Measurements from ENCODE around the gene BCAR1.
"Not testable (repeated sequence)": the region's sequence is repeated elsewhere in the genome, so short reads cannot be mapped to it uniquely, and the experiment has no call there.

Gene BCAR1

DNA sequence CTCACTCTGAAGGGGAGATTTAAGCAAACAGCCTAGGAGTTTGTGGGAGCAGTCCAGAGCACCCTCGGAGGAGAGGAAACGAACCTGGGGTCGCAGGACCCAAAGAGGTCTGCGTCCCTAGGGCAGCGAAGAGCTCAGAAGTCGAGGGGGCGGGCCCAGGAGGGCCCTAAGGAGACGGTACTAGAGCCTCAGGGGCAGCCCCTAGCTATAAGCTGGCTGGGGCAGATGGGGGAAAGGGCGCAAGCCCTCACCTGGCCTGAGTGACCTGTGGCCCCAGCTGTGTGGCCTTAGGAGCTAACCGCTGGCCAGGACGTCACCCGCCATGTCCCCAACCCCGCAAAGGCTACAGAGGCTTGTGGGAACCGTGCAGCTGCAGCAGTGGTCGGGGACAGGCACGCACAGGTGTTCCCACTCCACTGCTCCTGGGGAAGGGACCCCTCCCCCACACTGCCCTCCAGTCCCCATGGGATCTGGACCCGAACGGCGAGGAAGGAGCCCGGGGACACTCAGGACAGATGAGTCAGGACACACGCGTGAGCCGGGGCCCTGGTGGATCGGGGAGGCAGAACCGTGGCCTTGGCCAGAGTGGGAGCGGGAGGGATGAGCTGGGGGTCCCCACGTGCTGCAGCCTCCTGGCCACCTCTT is 42.4 kb downstream of the BCAR1 start:
- TF ChIP-seq, protein P1, sequence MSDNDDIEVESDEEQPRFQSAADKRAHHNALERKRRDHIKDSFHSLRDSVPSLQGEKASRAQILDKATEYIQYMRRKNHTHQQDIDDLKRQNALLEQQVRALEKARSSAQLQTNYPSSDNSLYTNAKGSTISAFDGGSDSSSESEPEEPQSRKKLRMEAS (IDR thresholded peaks at IDR 0.05; ENCODE audit: low read depth, low read length), result no peak
- TF ChIP-seq, protein P2, sequence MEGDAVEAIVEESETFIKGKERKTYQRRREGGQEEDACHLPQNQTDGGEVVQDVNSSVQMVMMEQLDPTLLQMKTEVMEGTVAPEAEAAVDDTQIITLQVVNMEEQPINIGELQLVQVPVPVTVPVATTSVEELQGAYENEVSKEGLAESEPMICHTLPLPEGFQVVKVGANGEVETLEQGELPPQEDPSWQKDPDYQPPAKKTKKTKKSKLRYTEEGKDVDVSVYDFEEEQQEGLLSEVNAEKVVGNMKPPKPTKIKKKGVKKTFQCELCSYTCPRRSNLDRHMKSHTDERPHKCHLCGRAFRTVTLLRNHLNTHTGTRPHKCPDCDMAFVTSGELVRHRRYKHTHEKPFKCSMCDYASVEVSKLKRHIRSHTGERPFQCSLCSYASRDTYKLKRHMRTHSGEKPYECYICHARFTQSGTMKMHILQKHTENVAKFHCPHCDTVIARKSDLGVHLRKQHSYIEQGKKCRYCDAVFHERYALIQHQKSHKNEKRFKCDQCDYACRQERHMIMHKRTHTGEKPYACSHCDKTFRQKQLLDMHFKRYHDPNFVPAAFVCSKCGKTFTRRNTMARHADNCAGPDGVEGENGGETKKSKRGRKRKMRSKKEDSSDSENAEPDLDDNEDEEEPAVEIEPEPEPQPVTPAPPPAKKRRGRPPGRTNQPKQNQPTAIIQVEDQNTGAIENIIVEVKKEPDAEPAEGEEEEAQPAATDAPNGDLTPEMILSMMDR (IDR thresholded peaks at IDR 0.05; ENCODE audit: low read depth, low read length), result no peak
- TF ChIP-seq MYC (IDR thresholded peaks at IDR 0.05; ENCODE audit: low read depth, low read length) (no peak), POLR2A (IDR thresholded peaks at IDR 0.05; ENCODE audit: extremely low read depth, insufficient read length) (no peak)
- no peak overlapping the region for H3K4me3 ChIP-seq (ENCODE audit: low read depth, low read length)
- DNase-seq (ENCODE audit: low read depth), result no peak

DNA sequence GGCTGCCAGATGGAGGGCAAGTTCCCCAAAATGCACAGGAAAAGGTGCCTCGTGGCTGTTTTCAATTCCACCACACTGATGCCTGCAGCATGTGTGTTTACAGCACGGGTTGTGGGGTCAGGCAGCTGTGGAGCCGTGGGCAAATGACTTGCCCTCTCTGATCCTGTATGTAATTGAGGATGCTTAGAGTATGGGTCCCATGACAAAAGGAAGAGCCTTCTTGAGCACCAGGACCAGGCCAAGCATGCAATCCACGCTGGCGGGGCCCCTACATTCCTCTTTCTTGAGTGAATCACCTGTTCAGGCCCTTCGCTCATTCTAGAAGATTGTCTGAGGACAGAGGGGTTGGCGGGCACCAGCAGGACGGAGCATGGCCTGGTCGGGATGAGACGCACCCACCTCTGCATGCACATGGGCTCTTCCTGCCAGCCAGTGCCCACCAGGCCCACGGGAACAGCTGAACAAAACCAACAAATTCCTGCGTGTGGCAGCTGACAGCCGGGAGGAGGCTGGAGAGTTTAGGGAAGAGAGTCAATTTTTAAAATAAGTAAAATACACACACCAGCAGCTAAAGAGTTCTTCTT is 43.1 kb downstream of the BCAR1 start:
- DNase-seq (ENCODE audit: low read depth), result no peak
- H3K4me3 ChIP-seq (ENCODE audit: low read depth, low read length), result no peak overlapping the region
- TF ChIP-seq POLR2A (IDR thresholded peaks at IDR 0.05; ENCODE audit: extremely low read depth, insufficient read length) (no peak), MYC (IDR thresholded peaks at IDR 0.05; ENCODE audit: low read depth, low read length) (no peak)
- TF ChIP-seq, protein P1 (IDR thresholded peaks at IDR 0.05; ENCODE audit: low read depth, low read length), result no peak
- TF ChIP-seq, protein P2 (IDR thresholded peaks at IDR 0.05; ENCODE audit: low read depth, low read length), result no peak

DNA sequence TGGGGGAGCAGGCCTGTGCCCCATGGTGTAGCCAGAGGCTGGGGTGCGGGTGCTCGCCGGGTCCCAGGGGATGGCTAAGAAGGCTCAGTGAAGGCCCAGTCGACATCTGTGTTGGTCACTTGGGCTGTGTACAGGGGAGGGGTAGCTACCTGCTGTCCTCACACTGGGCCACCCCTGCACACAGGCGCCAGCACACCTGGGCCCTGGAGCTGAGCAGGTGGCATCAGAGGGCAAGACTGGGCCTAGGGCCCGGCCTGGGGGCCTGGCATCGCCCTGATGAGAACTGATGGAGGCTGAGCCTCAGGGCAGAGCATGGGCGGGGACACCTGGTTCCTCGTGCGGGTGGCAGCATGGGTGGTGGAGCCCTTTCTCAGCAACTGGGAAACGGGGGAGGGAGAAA is 43.6 kb downstream of the BCAR1 start:
- no peak for TF ChIP-seq MYC (IDR thresholded peaks at IDR 0.05; ENCODE audit: low read depth, low read length)
- TF ChIP-seq POLR2A (IDR thresholded peaks at IDR 0.05; ENCODE audit: extremely low read depth, insufficient read length), result no peak
- TF ChIP-seq, protein P1 (IDR thresholded peaks at IDR 0.05; ENCODE audit: low read depth, low read length), result no peak
- TF ChIP-seq, protein P2 (IDR thresholded peaks at IDR 0.05; ENCODE audit: low read depth, low read length), result no peak
- no peak overlapping the region for H3K4me3 ChIP-seq (ENCODE audit: low read depth, low read length)
- DNase-seq (ENCODE audit: low read depth), result no peak

DNA sequence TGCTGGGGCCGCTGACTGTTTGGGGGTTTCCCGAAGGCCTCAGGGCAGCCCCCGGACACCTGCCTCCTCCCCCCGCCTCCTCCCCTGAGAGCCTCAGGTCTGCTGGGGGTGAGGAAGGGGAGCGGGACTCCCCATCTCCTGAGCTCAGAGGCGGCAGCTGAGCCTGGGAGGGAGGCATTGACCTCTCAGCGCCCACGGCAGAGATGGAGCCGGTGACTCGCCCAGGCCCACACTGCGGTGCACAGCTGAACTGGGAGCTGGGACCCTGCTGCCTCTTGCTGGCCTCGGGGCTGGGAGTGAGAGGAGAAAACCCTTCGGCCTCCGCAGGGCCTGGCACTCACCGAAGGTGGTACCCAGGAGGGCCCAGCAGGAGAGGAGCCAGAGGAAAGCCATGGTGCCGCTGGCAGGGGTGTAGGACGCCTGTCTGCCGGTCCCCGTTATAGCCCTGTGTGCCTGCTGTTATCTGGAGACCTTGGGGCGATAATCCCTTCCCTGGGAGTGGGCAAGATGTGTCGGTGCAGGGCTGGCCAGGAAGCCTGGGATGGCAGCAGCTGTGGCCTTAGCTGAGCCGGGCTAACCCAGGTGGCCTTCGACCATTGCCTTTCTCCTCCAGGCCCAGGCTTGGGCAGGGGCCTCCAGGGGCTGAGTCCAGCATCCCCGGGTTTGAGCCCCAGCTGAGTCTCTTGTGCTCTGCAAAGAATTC is 44.5 kb downstream of the BCAR1 start, which contains the start of gene CTRB2:
Gene CTRB2 (minus strand): TSS at position 413 of the 703 bp plus-strand sequence. CDS start 20 bp downstream, at position 393.
- no peak within 1 kb of the TSS for H3K4me3 ChIP-seq (ENCODE audit: low read depth, low read length)
- no peak for DNase-seq (ENCODE audit: low read depth)
- TF ChIP-seq MYC (IDR thresholded peaks at IDR 0.05; ENCODE audit: low read depth, low read length) (no peak), POLR2A (IDR thresholded peaks at IDR 0.05; ENCODE audit: extremely low read depth, insufficient read length) (no peak)
- TF ChIP-seq, protein P1 (IDR thresholded peaks at IDR 0.05; ENCODE audit: low read depth, low read length), result no peak
- TF ChIP-seq, protein P2 (IDR thresholded peaks at IDR 0.05; ENCODE audit: low read depth, low read length), result no peak

DNA sequence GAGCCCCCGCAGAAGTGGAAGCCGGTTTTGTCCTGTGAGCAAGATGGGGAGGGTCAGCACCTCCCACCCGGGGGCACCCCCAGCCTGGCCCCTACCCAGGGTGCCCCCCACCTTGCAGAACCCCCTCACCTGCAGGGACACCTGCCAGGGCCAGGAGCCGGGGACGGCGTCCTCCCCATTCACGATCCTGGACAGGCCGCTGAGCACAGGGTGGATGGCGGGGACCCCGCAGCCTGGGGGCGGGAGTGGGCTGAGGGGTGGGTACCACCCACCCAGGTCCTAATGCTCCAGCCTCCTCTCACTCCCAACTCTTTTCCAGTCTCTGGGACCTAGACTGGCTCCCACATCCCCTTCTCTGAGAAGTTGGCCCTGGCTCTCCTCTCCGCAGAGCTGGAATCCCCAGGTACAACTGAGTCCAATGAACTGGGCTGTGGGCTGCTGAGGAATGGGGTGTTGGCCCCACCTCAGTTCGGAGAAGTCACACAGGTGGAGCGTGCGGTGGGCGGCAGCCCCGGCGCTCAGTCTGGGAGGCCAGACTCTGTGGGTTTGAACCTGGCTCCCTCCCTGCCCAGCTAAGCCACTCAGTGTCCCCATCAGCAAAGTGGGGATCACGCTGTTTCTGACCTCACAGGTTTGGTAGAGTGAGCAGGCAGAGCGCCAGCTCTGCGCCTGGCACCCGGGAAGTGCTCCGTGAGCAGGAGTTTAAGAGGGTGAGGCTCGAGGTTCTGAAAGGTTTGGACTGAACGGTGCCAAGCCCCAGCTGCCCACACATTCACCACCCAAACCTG is 45.3 kb downstream of the BCAR1 start:
- H3K4me3 ChIP-seq (ENCODE audit: low read depth, low read length); DNase-seq (ENCODE audit: low read depth): not testable (repeated sequence)

DNA sequence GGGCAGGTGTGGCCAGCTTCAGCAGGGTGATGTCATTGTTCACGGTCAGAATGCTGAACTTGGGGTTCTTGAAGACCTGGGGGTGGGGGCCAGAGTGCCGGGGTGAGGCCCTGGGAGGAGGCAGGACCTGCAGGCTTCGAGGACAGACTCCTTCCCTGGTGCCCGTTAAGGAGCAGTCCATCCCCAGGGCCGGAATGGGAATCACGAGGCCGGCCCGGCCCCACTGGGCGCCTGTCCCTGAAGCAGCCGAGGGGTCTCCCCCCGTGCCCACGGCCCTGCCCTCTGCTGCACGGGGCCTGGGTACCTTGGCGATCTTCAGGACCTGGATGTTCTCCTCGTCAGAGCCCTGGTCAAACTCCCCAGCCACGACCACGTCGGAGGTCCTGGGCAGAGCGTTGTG is 46.0 kb downstream of the BCAR1 start:
- not testable (repeated sequence) for H3K4me3 ChIP-seq (ENCODE audit: low read depth, low read length); DNase-seq (ENCODE audit: low read depth)

DNA sequence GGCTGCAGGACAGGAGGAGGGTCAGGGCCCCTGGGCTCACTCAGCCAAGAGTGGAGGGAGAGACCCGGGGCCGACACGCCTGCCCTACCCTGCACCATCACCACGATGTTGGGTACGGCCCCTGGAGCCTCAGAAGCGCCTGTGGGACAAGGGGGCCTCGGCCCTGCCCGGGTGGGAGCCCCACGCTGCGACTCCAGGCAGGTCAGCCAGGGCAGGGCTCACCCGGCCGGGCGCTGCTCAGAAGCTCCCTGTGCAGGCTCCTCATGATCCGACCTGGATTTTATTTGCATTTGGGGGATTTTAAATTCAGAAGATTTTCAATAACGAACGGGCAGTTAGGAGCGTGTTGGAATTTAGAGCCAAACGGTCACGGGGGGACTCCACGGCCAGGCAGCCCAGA is 46.5 kb downstream of the BCAR1 start:
- H3K4me3 ChIP-seq (ENCODE audit: low read depth, low read length); DNase-seq (ENCODE audit: low read depth): not testable (repeated sequence)
